GM19455 (cell line): ENCODE results near the gene CCT8.
A peak's percentile ranks its signal among the peaks of the same experiment; 100 is the strongest.
"Not testable (repeated sequence)": the region's sequence is repeated elsewhere in the genome, so short reads cannot be mapped to it uniquely, and the experiment has no call there.

ENCODE experiments used
- ATAC-seq: cut with Tn5 transposase; IDR thresholded peaks from one replicate; pipeline ENCODE4 v1.9.1; 2021; ENCODE audit not compliant: unreplicated experiment

CCT8 gene

GRCh38 chr21:29024474-29025327 lies 48.7 kb downstream of the CCT8 start, which contains the start of gene USP16:
Gene USP16 (plus strand): TSS chr21:29024668. CDS start chr21:29027914, 3,246 bp downstream.
- ATAC-seq, result peak; percentile 99

- ATAC-seq, result no peak
Measured at GRCh38 chr21:29022166-29022565, 51.3 kb downstream of the CCT8 start.

- ATAC-seq, result peak; percentile 11
Measured at GRCh38 chr21:29018540-29018939, 54.9 kb downstream of the CCT8 start.

GRCh38 chr21:29017639-29018237 lies 55.7 kb downstream of the CCT8 start:
- ATAC-seq, result no peak

GRCh38 chr21:29011236-29011635 lies 62.2 kb downstream of the CCT8 start:
- not testable (repeated sequence) for ATAC-seq

GRCh38 chr21:29008367-29008766 lies 65.1 kb downstream of the CCT8 start:
- no peak for ATAC-seq

GRCh38 chr21:29007810-29008209 lies 65.6 kb downstream of the CCT8 start:
- no peak for ATAC-seq

GRCh38 chr21:29007135-29007534 lies 66.3 kb downstream of the CCT8 start:
- ATAC-seq, result no peak
